Neuronal stem cell (in vitro differentiated cells): ENCODE results near the gene TMPRSS11D.

Experiments
- DNase-seq: peaks from one replicate; pipeline ENCODE4 v3.0.0-alpha.2; 2013; ENCODE audit warnings: low spot score
- H2AFZ ChIP-seq: one replicate; pipeline ENCODE4 v1.6.1; 2013; ENCODE audit warnings: mild to moderate bottlenecking, low read length, inconsistent platforms
- H2AK5ac ChIP-seq: 2 replicates; pipeline ENCODE4 v1.6.1; 2013; ENCODE audit warnings: low read depth, mild to moderate bottlenecking, inconsistent platforms, low read length, moderate library complexity, mixed read lengths
- H2BK120ac ChIP-seq: 2 replicates; pipeline ENCODE4 v1.6.1; 2013; ENCODE audit warnings: low read depth, mild to moderate bottlenecking, inconsistent platforms, low read length, moderate library complexity, mixed read lengths
- H2BK12ac ChIP-seq: one replicate; pipeline ENCODE4 v1.6.1; 2013; ENCODE audit warnings: low read length, inconsistent platforms
- H2BK15ac ChIP-seq: 2 replicates; pipeline ENCODE4 v1.6.1; 2013; ENCODE audit warnings: mild to moderate bottlenecking, low read length, inconsistent platforms, mixed read lengths
- H2BK5ac ChIP-seq: one replicate; pipeline ENCODE4 v1.6.1; 2013; ENCODE audit warnings: inconsistent platforms, mild to moderate bottlenecking, low read length, moderate library complexity
- H3K14ac ChIP-seq: one replicate; pipeline ENCODE4 v1.6.1; 2013; ENCODE audit warnings: low read length, inconsistent platforms
- H3K18ac ChIP-seq: 2 replicates; pipeline ENCODE4 v1.6.1; 2013; ENCODE audit warnings: low read length, inconsistent platforms
- H3K23ac ChIP-seq: 2 replicates; pipeline ENCODE4 v1.6.1; 2013; ENCODE audit warnings: low read depth, mild to moderate bottlenecking, mixed read lengths, low read length, inconsistent platforms; ENCODE audit not compliant: poor library complexity
- H3K27ac ChIP-seq: replicated peaks from 3 replicates; pipeline ENCODE4 v1.5.1; 2013; ENCODE audit warnings: low read length, inconsistent platforms
- H3K27me3 ChIP-seq, 3 experiments: 2 replicates each; pipeline ENCODE4 v1.6.1; 2013; ENCODE audit warnings: low read length in 3 of 3, mild to moderate bottlenecking in 2 of 3, inconsistent platforms in 1 of 3, low read depth in 1 of 3, mixed read lengths in 1 of 3, moderate library complexity in 1 of 3; ENCODE audit not compliant: control insufficient read depth in 3 of 3, insufficient read depth in 3 of 3
- H3K36me3 ChIP-seq, 2 donors: replicated peaks in 1 of 2; 2 replicates each; pipeline ENCODE4 v1.6.1; 2013; ENCODE audit warnings: low read length in 2 of 2; ENCODE audit not compliant: control insufficient read depth in 2 of 2, insufficient read depth in 2 of 2
- H3K4ac ChIP-seq: 2 replicates; pipeline ENCODE4 v1.6.1; 2013; ENCODE audit warnings: inconsistent platforms, mild to moderate bottlenecking, low read length, moderate library complexity
- H3K4me1 ChIP-seq, 2 donors: 1 replicate in 1 of 2; 2 replicates in 1 of 2; pipeline ENCODE4 v1.6.1; 2013; ENCODE audit warnings: low read length in 2 of 2, low read depth in 1 of 2; ENCODE audit not compliant: control insufficient read depth in 2 of 2, insufficient read depth in 1 of 2
- H3K4me2 ChIP-seq: one replicate; pipeline ENCODE4 v1.6.1; 2013; ENCODE audit warnings: mild to moderate bottlenecking, low read length, inconsistent platforms; ENCODE audit not compliant: insufficient read depth, poor library complexity, severe bottlenecking
- H3K4me3 ChIP-seq, 2 donors: 2 replicates each; pipeline ENCODE4 v1.5.1; 2013; ENCODE audit warnings: low read length in 2 of 2, mild to moderate bottlenecking in 2 of 2, inconsistent platforms in 1 of 2, moderate library complexity in 1 of 2
- H3K79me1 ChIP-seq: one replicate; pipeline ENCODE4 v1.6.1; 2013; ENCODE audit warnings: low read depth, mild to moderate bottlenecking, inconsistent platforms, low read length, moderate library complexity
- H3K9ac ChIP-seq: one replicate; pipeline ENCODE4 v1.6.1; 2013; ENCODE audit warnings: mild to moderate bottlenecking, low read depth, low read length, inconsistent platforms; ENCODE audit not compliant: poor library complexity
- H3K9me3 ChIP-seq, 2 donors: replicated peaks in 1 of 2; 2 replicates each; pipeline versions ENCODE3 to v1.6.1; 2013; ENCODE audit warnings: low read length in 2 of 2, mild to moderate bottlenecking in 2 of 2, inconsistent platforms in 1 of 2, low read depth in 1 of 2, mixed read lengths in 1 of 2, moderate library complexity in 1 of 2; ENCODE audit not compliant: control insufficient read depth in 2 of 2, insufficient read depth in 1 of 2
- H4K8ac ChIP-seq: one replicate; pipeline ENCODE4 v1.6.1; 2013; ENCODE audit warnings: low read depth, mild to moderate bottlenecking, inconsistent platforms, low read length, moderate library complexity
- H4K91ac ChIP-seq: one replicate; pipeline ENCODE4 v1.6.1; 2013; ENCODE audit warnings: low read length, low read depth, mild to moderate bottlenecking, inconsistent platforms; ENCODE audit not compliant: poor library complexity
- WGBS, 2 donors: extraction: QIAGEN DNeasy Blood & Tissue Kit; methylation state at CpG; one replicate each; pipeline ENCODE4 v1.1.7; 2013; ENCODE audit warnings: missing lambda C conversion rate in 2 of 2, mixed read lengths in 1 of 2; ENCODE audit not compliant: insufficient read length in 2 of 2, insufficient replicate concordance in 1 of 2; ENCODE audit errors: extremely low coverage in 2 of 2; 5-methylcytosine and 5-hydroxymethylcytosine counted together

TMPRSS11D gene

DNA sequence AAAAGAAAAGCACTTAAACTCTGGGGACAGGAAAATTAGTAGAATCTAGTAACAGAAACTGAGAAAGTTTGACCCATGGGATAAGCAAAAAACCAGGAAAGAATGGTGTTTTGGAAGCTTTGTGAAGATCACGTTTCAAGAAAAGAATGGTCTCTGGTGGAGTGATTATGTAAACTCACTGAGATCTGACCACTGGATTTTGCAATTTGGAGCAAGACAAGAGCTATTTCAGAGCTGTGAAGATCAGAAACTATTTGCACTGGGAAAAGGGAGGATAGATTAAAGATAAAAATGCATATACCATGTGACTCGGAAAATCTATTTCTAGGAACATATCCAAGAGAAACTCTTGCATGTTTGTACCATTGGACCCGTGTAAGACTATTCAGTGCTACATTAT is 4.3 kb downstream of the TMPRSS11D start:
- no peak overlapping the region for H3K14ac ChIP-seq
- no peak overlapping the region for H2AK5ac ChIP-seq
- H3K9ac ChIP-seq = no peak overlapping the region
- no peaks in the 10 kb centered on the region for H3K27me3 ChIP-seq
- H4K8ac ChIP-seq = no peak overlapping the region
- no peak overlapping the region for H3K27ac ChIP-seq
- no CpG with 5 or more reads among the region's 3 CpGs for WGBS, 2 donors
- H4K91ac ChIP-seq = no peak overlapping the region
- no peaks in the 10 kb centered on the region for H3K36me3 ChIP-seq
- H3K4me3 ChIP-seq = no peak overlapping the region
- H2BK120ac ChIP-seq = no peak overlapping the region
- peaks cover 0 to 4% of the 10 kb centered on the region in 2 donors for H3K4me1 ChIP-seq
- DNase-seq = no peak
- H2BK12ac ChIP-seq = no peak overlapping the region
- H3K4ac ChIP-seq = no peak overlapping the region
- H2AFZ ChIP-seq = no peak overlapping the region
- no peak overlapping the region for H3K4me2 ChIP-seq
- no peaks in the 10 kb centered on the region for H3K79me1 ChIP-seq
- no peak overlapping the region for H3K18ac ChIP-seq
- no peaks in the 10 kb centered on the region for H3K9me3 ChIP-seq
- H3K23ac ChIP-seq = no peak overlapping the region
- no peak overlapping the region for H2BK5ac ChIP-seq
- no peak overlapping the region for H2BK15ac ChIP-seq

DNA sequence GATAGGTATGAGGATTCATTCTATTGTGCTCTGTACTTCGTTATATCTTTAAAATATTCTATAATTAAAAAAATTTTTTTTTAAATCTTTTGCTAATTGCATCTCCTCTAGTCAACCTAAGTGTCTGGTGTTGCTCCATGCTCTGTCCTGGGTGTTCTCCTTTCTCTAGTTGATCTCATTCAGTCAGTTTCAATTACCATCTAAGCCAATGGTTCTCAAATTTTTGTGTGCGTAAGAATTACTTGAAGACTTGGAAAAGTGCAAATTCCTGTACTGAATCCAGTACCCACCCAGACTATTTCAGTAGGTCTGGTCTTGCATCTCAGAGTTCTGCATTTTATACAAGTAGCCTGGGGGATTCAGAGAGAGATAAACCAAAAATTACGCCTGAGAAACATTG is 6.7 kb downstream of the TMPRSS11D start:
- no peak overlapping the region for H3K27ac ChIP-seq
- no peak overlapping the region for H3K18ac ChIP-seq
- no peak overlapping the region for H2BK12ac ChIP-seq
- no peak overlapping the region for H2AFZ ChIP-seq
- H3K79me1 ChIP-seq = no peaks in the 10 kb centered on the region
- no peak overlapping the region for H2BK15ac ChIP-seq
- no peak overlapping the region for H4K8ac ChIP-seq
- H4K91ac ChIP-seq = no peak overlapping the region
- no peak overlapping the region for H2AK5ac ChIP-seq
- H3K4me3 ChIP-seq = no peak overlapping the region
- H3K4me1 ChIP-seq = peaks cover 0 to 4% of the 10 kb centered on the region in 2 donors
- no CpG with 5 or more reads among the region's 3 CpGs for WGBS, 2 donors
- H2BK5ac ChIP-seq = no peak overlapping the region
- no peak overlapping the region for H3K14ac ChIP-seq
- no peak overlapping the region for H3K4me2 ChIP-seq
- no peak overlapping the region for H3K4ac ChIP-seq
- no peak overlapping the region for H2BK120ac ChIP-seq
- no peak overlapping the region for H3K9ac ChIP-seq
- no peak for DNase-seq
- H3K23ac ChIP-seq = no peak overlapping the region
- no peaks in the 10 kb centered on the region for H3K36me3 ChIP-seq
- H3K9me3 ChIP-seq = no peaks in the 10 kb centered on the region
- H3K27me3 ChIP-seq = no peaks in the 10 kb centered on the region

- no peak overlapping the region for H2BK15ac ChIP-seq
- no peak for DNase-seq
Measured at GRCh38 chr4:67874986-67875385, 8.8 kb downstream of the TMPRSS11D start.

GRCh38 chr4:67873116-67873515 is 10.7 kb downstream of the TMPRSS11D start:
- Histone ChIP-seq H2BK120ac (no peak overlapping the region), H3K36me3 (no peaks in the 10 kb centered on the region), H3K9me3 (no peaks in the 10 kb centered on the region), H3K27me3 (no peaks in the 10 kb centered on the region), H3K4me3 (no peak overlapping the region), H3K9ac (no peak overlapping the region), H3K18ac (no peak overlapping the region), H2BK5ac (no peak overlapping the region), H3K27ac (no peak overlapping the region), H3K23ac (no peak overlapping the region), H3K14ac (no peak overlapping the region), H2AK5ac (no peak overlapping the region), H2BK12ac (no peak overlapping the region), H3K4me2 (no peak overlapping the region), H2AFZ (no peak overlapping the region), H3K4me1 (no peaks in the 10 kb centered on the region), H4K91ac (no peak overlapping the region), H4K8ac (no peak overlapping the region), H3K79me1 (no peaks in the 10 kb centered on the region), H2BK15ac (no peak overlapping the region), H3K4ac (no peak overlapping the region)
- no peak for DNase-seq
- no CpG with 5 or more reads among the region's 1 CpG for WGBS, 2 donors

More at GRCh38 chr4:67874986-67875385, 8.8 kb downstream of the TMPRSS11D start:
- Histone ChIP-seq H3K4me1 (no peaks in the 10 kb centered on the region), H3K4me3 (no peak overlapping the region), H4K91ac (no peak overlapping the region), H3K9me3 (no peaks in the 10 kb centered on the region), H3K9ac (no peak overlapping the region), H2AK5ac (no peak overlapping the region), H3K4ac (no peak overlapping the region), H2AFZ (no peak overlapping the region), H3K36me3 (no peaks in the 10 kb centered on the region), H3K23ac (no peak overlapping the region), H3K14ac (no peak overlapping the region), H3K79me1 (no peaks in the 10 kb centered on the region), H3K27ac (no peak overlapping the region), H3K18ac (no peak overlapping the region), H2BK5ac (no peak overlapping the region), H2BK12ac (no peak overlapping the region), H3K27me3 (no peaks in the 10 kb centered on the region), H2BK120ac (no peak overlapping the region), H3K4me2 (no peak overlapping the region), H4K8ac (no peak overlapping the region)
- WGBS, 2 donors = no CpG with 5 or more reads among the region's 2 CpGs
